Erythroblast (primary cell): ENCODE results near the gene PCDHGA4.

ENCODE experiments used
- GATA1 ChIP-seq: IDR thresholded peaks from 2 replicates; pipeline ENCODE4 v1.6.1; 2011; ENCODE audit warnings: low read depth, mild to moderate bottlenecking, control low read depth, low read length, moderate library complexity
- POLR2A ChIP-seq: IDR thresholded peaks from 2 replicates; pipeline ENCODE4 v1.6.1; 2011; ENCODE audit warnings: mild to moderate bottlenecking, low read length

GRCh38 chr5:141349917-141350619 lies 4.8 kb upstream of the PCDHGA4 start, which contains the start of gene PCDHGB1:
- TF ChIP-seq POLR2A: no peak
- TF ChIP-seq GATA1: no peak
